GM23338 (cell line): ENCODE measurements around the gene TMEM62. TPM values are rescaled to one million over a fixed set of nuclear protein-coding genes. Genes with fewer than 3 reads are reported as not detected.

Experiments used
- ATAC-seq: fragments of 200-7000 bp; cut with Tn5 transposase; 3 replicates; pipeline ENCODE4 v1.9.1; 2020
- DNase-seq: peaks from one replicate; pipeline ENCODE4 v3.0.0-alpha.2; 2015; ENCODE audit warnings: low spot score
- H2AFZ ChIP-seq: fragments of 200-600 bp; sonication (generic); 2 replicates; pipeline ENCODE4 v1.8.0; 2016; ENCODE audit warnings: antibody characterized with exemption, mild to moderate bottlenecking, moderate library complexity
- H3F3A ChIP-seq: fragments of 200-600 bp; sonication (generic); replicated peaks from 2 replicates; pipeline ENCODE4 v1.8.0; 2017; ENCODE audit warnings: antibody characterized with exemption, mixed run types, low read depth
- H3K27ac ChIP-seq: fragments of 200-600 bp; sonication (generic); 2 replicates; pipeline ENCODE4 v1.6.1; 2016; ENCODE audit warnings: low read depth
- H3K27me3 ChIP-seq: fragments of 200-600 bp; sonication (generic); 2 replicates; pipeline ENCODE4 v1.8.0; 2016; ENCODE audit warnings: mild to moderate bottlenecking, mixed run types, moderate library complexity; ENCODE audit not compliant: insufficient read depth
- H3K36me3 ChIP-seq: fragments of 200-600 bp; sonication (generic); 2 replicates; pipeline ENCODE4 v1.8.0; 2016; ENCODE audit warnings: mild to moderate bottlenecking; ENCODE audit not compliant: insufficient read depth
- H3K4me1 ChIP-seq: fragments of 200-600 bp; sonication (generic); 2 replicates; pipeline ENCODE4 v1.8.0; 2016; ENCODE audit warnings: mild to moderate bottlenecking, moderate library complexity; ENCODE audit not compliant: insufficient read depth
- H3K4me2 ChIP-seq: fragments of 200-600 bp; sonication (generic); 2 replicates; pipeline ENCODE4 v1.7.1; 2017; ENCODE audit warnings: mixed run types
- H3K4me3 ChIP-seq: fragments of 200-600 bp; sonication (generic); 2 replicates; pipeline ENCODE4 v1.6.1; 2016; ENCODE audit warnings: mixed run types
- H3K79me2 ChIP-seq: fragments of 200-600 bp; sonication (generic); replicated peaks from 2 replicates; pipeline ENCODE4 v1.8.0; 2017; ENCODE audit warnings: mild to moderate bottlenecking; ENCODE audit not compliant: insufficient read depth
- H3K9me2 ChIP-seq: fragments of 200-600 bp; sonication (generic); 2 replicates; pipeline ENCODE4 v1.8.0; 2017; ENCODE audit not compliant: insufficient read depth
- H4K20me1 ChIP-seq: fragments of 200-600 bp; sonication (generic); replicated peaks from 2 replicates; pipeline ENCODE4 v1.8.0; 2017; ENCODE audit warnings: mild to moderate bottlenecking; ENCODE audit not compliant: insufficient read depth
- H3K27ac Mint-ChIP-seq: 2 replicates; pipeline ENCODE4 v1.8.0; 2020; ENCODE audit warnings: inconsistent platforms, mild to moderate bottlenecking, moderate library complexity, mixed read lengths
- H3K27me3 Mint-ChIP-seq: 3 replicates; pipeline ENCODE4 v1.8.0; 2022; ENCODE audit warnings: low read depth, mild to moderate bottlenecking, moderate library complexity, mixed read lengths, inconsistent platforms; ENCODE audit not compliant: insufficient read depth, poor library complexity
- H3K36me3 Mint-ChIP-seq: 3 replicates; pipeline ENCODE4 v1.8.0; 2021; ENCODE audit warnings: low read depth, mild to moderate bottlenecking, inconsistent platforms, moderate library complexity, mixed read lengths
- H3K4me1 Mint-ChIP-seq: 3 replicates; pipeline ENCODE4 v1.8.0; 2020; ENCODE audit warnings: mild to moderate bottlenecking, inconsistent platforms, mixed read lengths
- H3K4me3 Mint-ChIP-seq: 3 replicates; pipeline ENCODE4 v1.8.0; 2021; ENCODE audit warnings: moderate library complexity, mild to moderate bottlenecking, inconsistent platforms, mixed read lengths
- H3K9me3 Mint-ChIP-seq: 3 replicates; pipeline ENCODE4 v1.8.0; 2020; ENCODE audit warnings: moderate library complexity, mild to moderate bottlenecking, inconsistent platforms, mixed read lengths
- ETS1 ChIP-seq: IDR thresholded peaks from 2 replicates; pipeline ENCODE4 v1.6.1; 2016; ENCODE audit warnings: antibody characterized with exemption
- EZH2 ChIP-seq: fragments of 200-600 bp; sonication (generic); IDR thresholded peaks from one replicate; pipeline ENCODE4 v1.8.0; 2017; ENCODE audit warnings: antibody characterized with exemption, mild to moderate bottlenecking, low read depth; ENCODE audit not compliant: unreplicated experiment
- NANOG ChIP-seq: IDR thresholded peaks from 2 replicates; pipeline ENCODE4 v1.6.1; 2016; ENCODE audit warnings: antibody characterized with exemption, borderline replicate concordance
- POLR2AphosphoS5 ChIP-seq: IDR thresholded peaks from 2 replicates; pipeline ENCODE4 v1.6.1; 2016; ENCODE audit warnings: antibody characterized with exemption, low read depth
- REST ChIP-seq: IDR thresholded peaks from one replicate; pipeline ENCODE4 v1.6.1; 2018; ENCODE audit warnings: antibody characterized with exemption; ENCODE audit not compliant: unreplicated experiment
- ZNF114 ChIP-seq: fragments of 250-450 bp; sonication (Bioruptor Pico); IDR thresholded peaks from 2 replicates; pipeline ENCODE4 v1.5.0; 2020; ENCODE audit warnings: mild to moderate bottlenecking, moderate library complexity
- ZNF331 ChIP-seq: fragments of 250-450 bp; sonication (Bioruptor Pico); IDR thresholded peaks from 2 replicates; pipeline ENCODE4 v1.5.0; 2020; ENCODE audit warnings: low read depth, mild to moderate bottlenecking, moderate library complexity
- long read RNA-seq: library from polyadenylated mRNA; unstranded; transcript quantifications from one replicate; pipeline ENCODE4 v2.0.0, GENCODE V29; 2020; ENCODE audit not compliant: unreplicated experiment
- polyA plus RNA-seq: library from polyadenylated mRNA; unstranded; fragments of >200 nt; fragmentation: Nextera tagmentation; extraction: Ambion mirVana; gene quantifications from 2 replicates; pipeline ENCODE4 v1.2.1, GENCODE V29; 2016
- total RNA-seq: library from RNA; depleted of rRNA; stranded (reverse); fragments of >200 nt; shearing (Covaris generic); gene quantifications from 2 replicates; pipeline ENCODE4 v1.2.3, GENCODE V29; 2014; rRNA removed
- TF ChIP-seq, protein P1 (sequence below): fragments of 250-450 bp; sonication (Bioruptor Pico); IDR thresholded peaks from 2 replicates; pipeline ENCODE4 v1.5.0; 2020; ENCODE audit warnings: mild to moderate bottlenecking, moderate library complexity

TMEM62 gene
- total RNA-seq (14.3 and 16.5 TPM in 2 replicates), polyA plus RNA-seq (2.2 and 3.4 TPM in 2 replicates)
- long read RNA-seq: 0 reads

DNA sequence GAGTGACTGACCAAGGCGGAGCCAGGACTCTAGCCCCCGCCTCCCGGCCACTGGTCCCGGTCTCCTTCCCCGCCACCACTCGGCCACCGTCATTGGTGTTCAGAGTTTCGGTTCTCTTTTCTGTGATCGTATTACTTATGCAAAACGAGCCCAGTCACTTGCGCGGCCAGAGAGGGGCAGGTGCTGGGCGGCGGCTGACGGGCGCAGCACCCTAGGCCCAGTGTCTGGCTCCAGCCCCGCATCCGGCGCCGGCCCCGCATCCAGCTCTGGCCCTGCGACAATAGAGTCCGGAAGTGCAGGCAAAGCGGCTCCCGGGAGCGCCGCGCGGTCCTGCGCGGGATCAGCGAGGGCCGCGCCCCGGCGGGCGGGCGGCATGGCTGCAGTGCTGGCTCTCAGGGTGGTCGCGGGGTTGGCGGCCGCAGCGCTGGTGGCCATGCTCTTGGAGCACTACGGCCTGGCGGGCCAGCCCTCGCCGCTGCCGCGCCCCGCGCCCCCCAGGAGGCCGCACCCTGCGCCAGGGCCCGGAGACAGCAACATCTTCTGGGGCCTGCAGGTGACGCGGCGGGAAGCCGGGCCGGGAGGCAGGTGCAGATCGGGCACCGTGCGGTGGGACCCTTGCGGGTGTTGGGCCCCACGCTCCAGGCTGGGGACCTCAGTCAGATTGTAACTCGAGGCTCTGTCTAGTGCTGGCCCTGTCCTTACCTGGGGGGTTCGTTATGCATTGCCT lies at the start of gene TMEM62:
Gene TMEM62 (plus strand): TSS at position 157 of the 727 bp plus-strand sequence. CDS start 217 bp downstream, at position 374.
- H3K36me3 ChIP-seq: no peaks in the 10 kb centered on the region
- H3K4me2 ChIP-seq: peak within 1 kb of the TSS; percentile 95
- no peaks in the 10 kb centered on the region; the same call in 1 of the 2 replicates for H4K20me1 ChIP-seq
- Mint-ChIP-seq H3K27me3 (peaks cover 27% of the 10 kb centered on the region), H3K9me3 (peaks cover 7% of the 10 kb centered on the region; the same call in 2 of the 3 replicates), H3K4me3 (peak within 1 kb of the TSS; percentile 90), H3K36me3 (no peaks in the 10 kb centered on the region; the same call in 2 of the 3 replicates), H3K4me1 (peaks cover 15% of the 10 kb centered on the region; the same call in 2 of the 3 replicates), H3K27ac (no peak within 1 kb of the TSS)
- peak; percentile 82 for DNase-seq
- H3K27ac ChIP-seq: no peak within 1 kb of the TSS
- peaks cover 12% of the 10 kb centered on the region; the same call in 1 of the 2 replicates for H3K4me1 ChIP-seq
- ATAC-seq: peak; percentile 88
- peaks cover 5% of the 10 kb centered on the region; the same call in 1 of the 2 replicates for H3K9me2 ChIP-seq
- H3K79me2 ChIP-seq: no peaks in the 10 kb centered on the region
- peak within 1 kb of the TSS; percentile 99 for H2AFZ ChIP-seq
- TF ChIP-seq REST: no peak
- no peak for TF ChIP-seq EZH2
- no peak for TF ChIP-seq ETS1
- TF ChIP-seq POLR2AphosphoS5: peak; percentile 66
- TF ChIP-seq, protein P1, sequence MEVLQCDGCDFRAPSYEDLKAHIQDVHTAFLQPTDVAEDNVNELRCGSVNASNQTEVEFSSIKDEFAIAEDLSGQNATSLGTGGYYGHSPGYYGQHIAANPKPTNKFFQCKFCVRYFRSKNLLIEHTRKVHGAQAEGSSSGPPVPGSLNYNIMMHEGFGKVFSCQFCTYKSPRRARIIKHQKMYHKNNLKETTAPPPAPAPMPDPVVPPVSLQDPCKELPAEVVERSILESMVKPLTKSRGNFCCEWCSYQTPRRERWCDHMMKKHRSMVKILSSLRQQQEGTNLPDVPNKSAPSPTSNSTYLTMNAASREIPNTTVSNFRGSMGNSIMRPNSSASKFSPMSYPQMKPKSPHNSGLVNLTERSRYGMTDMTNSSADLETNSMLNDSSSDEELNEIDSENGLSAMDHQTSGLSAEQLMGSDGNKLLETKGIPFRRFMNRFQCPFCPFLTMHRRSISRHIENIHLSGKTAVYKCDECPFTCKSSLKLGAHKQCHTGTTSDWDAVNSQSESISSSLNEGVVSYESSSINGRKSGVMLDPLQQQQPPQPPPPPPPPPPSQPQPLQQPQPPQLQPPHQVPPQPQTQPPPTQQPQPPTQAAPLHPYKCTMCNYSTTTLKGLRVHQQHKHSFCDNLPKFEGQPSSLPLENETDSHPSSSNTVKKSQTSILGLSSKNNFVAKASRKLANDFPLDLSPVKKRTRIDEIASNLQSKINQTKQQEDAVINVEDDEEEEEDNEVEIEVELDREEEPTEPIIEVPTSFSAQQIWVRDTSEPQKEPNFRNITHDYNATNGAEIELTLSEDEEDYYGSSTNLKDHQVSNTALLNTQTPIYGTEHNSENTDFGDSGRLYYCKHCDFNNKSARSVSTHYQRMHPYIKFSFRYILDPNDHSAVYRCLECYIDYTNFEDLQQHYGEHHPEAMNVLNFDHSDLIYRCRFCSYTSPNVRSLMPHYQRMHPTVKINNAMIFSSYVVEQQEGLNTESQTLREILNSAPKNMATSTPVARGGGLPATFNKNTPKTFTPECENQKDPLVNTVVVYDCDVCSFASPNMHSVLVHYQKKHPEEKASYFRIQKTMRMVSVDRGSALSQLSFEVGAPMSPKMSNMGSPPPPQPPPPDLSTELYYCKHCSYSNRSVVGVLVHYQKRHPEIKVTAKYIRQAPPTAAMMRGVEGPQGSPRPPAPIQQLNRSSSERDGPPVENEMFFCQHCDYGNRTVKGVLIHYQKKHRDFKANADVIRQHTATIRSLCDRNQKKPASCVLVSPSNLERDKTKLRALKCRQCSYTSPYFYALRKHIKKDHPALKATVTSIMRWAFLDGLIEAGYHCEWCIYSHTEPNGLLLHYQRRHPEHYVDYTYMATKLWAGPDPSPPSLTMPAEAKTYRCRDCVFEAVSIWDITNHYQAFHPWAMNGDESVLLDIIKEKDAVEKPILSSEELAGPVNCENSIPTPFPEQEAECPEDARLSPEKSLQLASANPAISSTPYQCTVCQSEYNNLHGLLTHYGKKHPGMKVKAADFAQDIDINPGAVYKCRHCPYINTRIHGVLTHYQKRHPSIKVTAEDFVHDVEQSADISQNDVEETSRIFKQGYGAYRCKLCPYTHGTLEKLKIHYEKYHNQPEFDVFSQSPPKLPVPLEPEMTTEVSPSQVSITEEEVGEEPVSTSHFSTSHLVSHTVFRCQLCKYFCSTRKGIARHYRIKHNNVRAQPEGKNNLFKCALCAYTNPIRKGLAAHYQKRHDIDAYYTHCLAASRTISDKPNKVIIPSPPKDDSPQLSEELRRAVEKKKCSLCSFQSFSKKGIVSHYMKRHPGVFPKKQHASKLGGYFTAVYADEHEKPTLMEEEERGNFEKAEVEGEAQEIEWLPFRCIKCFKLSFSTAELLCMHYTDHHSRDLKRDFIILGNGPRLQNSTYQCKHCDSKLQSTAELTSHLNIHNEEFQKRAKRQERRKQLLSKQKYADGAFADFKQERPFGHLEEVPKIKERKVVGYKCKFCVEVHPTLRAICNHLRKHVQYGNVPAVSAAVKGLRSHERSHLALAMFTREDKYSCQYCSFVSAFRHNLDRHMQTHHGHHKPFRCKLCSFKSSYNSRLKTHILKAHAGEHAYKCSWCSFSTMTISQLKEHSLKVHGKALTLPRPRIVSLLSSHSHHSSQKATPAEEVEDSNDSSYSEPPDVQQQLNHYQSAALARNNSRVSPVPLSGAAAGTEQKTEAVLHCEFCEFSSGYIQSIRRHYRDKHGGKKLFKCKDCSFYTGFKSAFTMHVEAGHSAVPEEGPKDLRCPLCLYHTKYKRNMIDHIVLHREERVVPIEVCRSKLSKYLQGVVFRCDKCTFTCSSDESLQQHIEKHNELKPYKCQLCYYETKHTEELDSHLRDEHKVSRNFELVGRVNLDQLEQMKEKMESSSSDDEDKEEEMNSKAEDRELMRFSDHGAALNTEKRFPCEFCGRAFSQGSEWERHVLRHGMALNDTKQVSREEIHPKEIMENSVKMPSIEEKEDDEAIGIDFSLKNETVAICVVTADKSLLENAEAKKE: no peak
- no peak for TF ChIP-seq ZNF114 (CRISPR knock-in tag)
- no peak for TF ChIP-seq NANOG
- no peak for TF ChIP-seq ZNF331
- H3K27me3 ChIP-seq: peaks cover 33% of the 10 kb centered on the region
- peaks cover 6% of the 10 kb centered on the region; the same call in 1 of the 2 replicates for H3F3A ChIP-seq
- H3K4me3 ChIP-seq: peak within 1 kb of the TSS; percentile 62
